SK-N-MC (cell line): ENCODE data around the gene MLST8.

ENCODE experiments used
- DNase-seq: peaks from one replicate; pipeline ENCODE4 v3.0.0-alpha.2; 2011; ENCODE audit warnings: low read depth, low spot score
- H3K27ac ChIP-seq: fragments of 200-600 bp; sonication (generic); 2 replicates; pipeline ENCODE4 v1.5.1; 2016; ENCODE audit warnings: mixed run types
- H3K36me3 ChIP-seq: fragments of 200-600 bp; sonication (generic); 2 replicates; pipeline ENCODE4 v1.6.1; 2017; ENCODE audit warnings: antibody characterized with exemption, low read length, mixed read lengths; ENCODE audit not compliant: insufficient read depth
- H3K4me3 ChIP-seq: fragments of 200-600 bp; sonication (generic); 2 replicates; pipeline ENCODE4 v1.5.1; 2016
- H3K9ac ChIP-seq: fragments of 200-600 bp; sonication (generic); 2 replicates; pipeline ENCODE4 v1.8.0; 2017; ENCODE audit warnings: mixed run types, mixed read lengths; ENCODE audit not compliant: insufficient read length
- H3K9me3 ChIP-seq: fragments of 200-600 bp; sonication (generic); 2 replicates; pipeline ENCODE4 v1.6.1; 2017; ENCODE audit warnings: low read depth, mild to moderate bottlenecking, antibody characterized with exemption, low read length, moderate library complexity, mixed read lengths
- EZH2 ChIP-seq: fragments of 200-600 bp; sonication (generic); IDR thresholded peaks from one replicate; pipeline ENCODE4 v1.6.1; 2017; ENCODE audit warnings: antibody characterized with exemption
- FOXP2 ChIP-seq: optimal IDR thresholded peaks from 2 replicates; pipeline ENCODE3; 2011; ENCODE audit warnings: mild to moderate bottlenecking, moderate library complexity; ENCODE audit not compliant: insufficient read depth; ENCODE audit errors: extremely low read length, control extremely low read depth
- POLR2AphosphoS5 ChIP-seq: IDR thresholded peaks from 2 replicates; pipeline ENCODE4 v1.6.1; 2012; ENCODE audit warnings: mild to moderate bottlenecking, low read depth, low read length, borderline replicate concordance

Gene MLST8

GRCh38 chr16:2207872-2208271 is 2.6 kb downstream of the MLST8 start:
- DNase-seq, result no peak
- Histone ChIP-seq H3K36me3 (peaks cover 25% of the 10 kb centered on the region; the same call in 1 of the 2 replicates), H3K4me3 (no peak overlapping the region), H3K9me3 (no peaks in the 10 kb centered on the region), H3K27ac (no peak overlapping the region), H3K9ac (no peak overlapping the region)
- TF ChIP-seq POLR2AphosphoS5, result no peak
- TF ChIP-seq EZH2, result no peak
- TF ChIP-seq FOXP2, result no peak

GRCh38 chr16:2208308-2208707 is 3.1 kb downstream of the MLST8 start:
- H3K9ac ChIP-seq, result no peak overlapping the region
- peaks cover 25% of the 10 kb centered on the region; the same call in 1 of the 2 replicates for H3K36me3 ChIP-seq
- no peak overlapping the region for H3K4me3 ChIP-seq
- H3K9me3 ChIP-seq, result no peaks in the 10 kb centered on the region
- TF ChIP-seq POLR2AphosphoS5 (no peak), EZH2 (no peak), FOXP2 (no peak)
- DNase-seq, result no peak
- no peak overlapping the region for H3K27ac ChIP-seq

- no peak for DNase-seq
- no peaks in the 10 kb centered on the region for H3K9me3 ChIP-seq
- TF ChIP-seq EZH2, result no peak
- no peak overlapping the region for H3K4me3 ChIP-seq
- H3K27ac ChIP-seq, result no peak overlapping the region
- H3K36me3 ChIP-seq, result peaks cover 25% of the 10 kb centered on the region; the same call in 1 of the 2 replicates
- no peak overlapping the region for H3K9ac ChIP-seq
Observed at GRCh38 chr16:2208772-2209171, 3.5 kb downstream of the MLST8 start.

DNA sequence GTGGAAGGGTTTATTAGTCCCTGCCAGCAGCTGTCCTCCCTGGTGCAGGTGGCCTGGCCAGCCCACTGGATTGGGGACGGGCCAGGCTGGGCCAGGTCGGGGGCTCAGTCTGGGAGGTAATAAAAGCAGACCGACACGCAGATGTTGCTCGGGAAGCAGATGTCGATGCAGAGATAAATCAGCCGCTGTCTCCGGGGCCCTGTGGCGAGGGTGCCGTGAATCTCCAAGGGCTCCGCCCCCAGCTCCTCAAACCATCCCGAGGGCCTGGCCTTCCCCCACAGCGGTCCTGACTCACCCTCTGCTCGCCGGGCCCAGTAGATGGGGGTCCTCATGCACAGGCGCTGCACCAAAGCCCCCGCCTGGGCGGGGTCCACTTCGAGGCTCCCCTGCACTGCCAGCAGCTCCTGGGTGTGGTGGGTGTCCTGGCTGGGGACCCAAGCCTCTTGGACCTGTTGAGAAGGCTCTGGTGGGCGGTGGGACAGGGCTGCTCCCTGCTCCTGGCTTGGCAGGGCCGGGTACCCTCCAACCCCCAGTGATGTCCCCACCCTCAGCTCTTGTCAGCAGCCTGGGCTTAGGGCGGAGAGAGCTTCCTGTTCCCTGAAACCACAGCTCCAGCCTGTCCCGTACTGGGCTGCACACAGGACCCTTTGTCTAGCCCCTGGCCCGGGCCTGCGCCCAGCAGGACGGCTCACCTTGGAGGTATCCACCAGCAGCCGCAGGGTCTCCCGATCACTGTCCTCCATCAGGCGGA is 4.2 kb downstream of the MLST8 start:
- Histone ChIP-seq H3K36me3 (peaks cover 25% of the 10 kb centered on the region; the same call in 1 of the 2 replicates), H3K27ac (no peak overlapping the region), H3K9ac (no peak overlapping the region), H3K4me3 (no peak overlapping the region), H3K9me3 (no peaks in the 10 kb centered on the region)
- DNase-seq, result no peak
- no peak for TF ChIP-seq EZH2
- no peak for TF ChIP-seq POLR2AphosphoS5
- no peak for TF ChIP-seq FOXP2

DNA sequence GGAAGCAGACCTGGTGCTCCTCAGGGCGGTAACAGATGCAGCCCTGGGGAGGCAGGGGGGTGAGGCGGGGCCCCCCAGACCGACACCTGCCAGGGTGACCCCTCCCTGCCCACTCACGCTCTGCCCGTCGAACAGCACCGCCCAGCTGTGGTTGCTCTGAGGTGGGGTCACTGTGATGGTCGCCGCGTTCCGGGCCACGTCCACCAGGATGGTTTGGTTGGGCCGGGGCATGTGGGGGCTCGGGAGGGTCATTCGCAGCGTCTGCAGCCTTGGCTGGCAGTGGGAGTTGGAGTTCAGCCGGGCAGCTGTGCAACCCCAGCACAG is 4.7 kb downstream of the MLST8 start:
- no peak for DNase-seq
- Histone ChIP-seq H3K9me3 (no peaks in the 10 kb centered on the region), H3K27ac (no peak overlapping the region), H3K4me3 (no peak overlapping the region), H3K9ac (no peak overlapping the region), H3K36me3 (peaks cover 25% of the 10 kb centered on the region; the same call in 1 of the 2 replicates)
- TF ChIP-seq EZH2, result no peak
- TF ChIP-seq FOXP2, result no peak
- TF ChIP-seq POLR2AphosphoS5, result no peak

DNA sequence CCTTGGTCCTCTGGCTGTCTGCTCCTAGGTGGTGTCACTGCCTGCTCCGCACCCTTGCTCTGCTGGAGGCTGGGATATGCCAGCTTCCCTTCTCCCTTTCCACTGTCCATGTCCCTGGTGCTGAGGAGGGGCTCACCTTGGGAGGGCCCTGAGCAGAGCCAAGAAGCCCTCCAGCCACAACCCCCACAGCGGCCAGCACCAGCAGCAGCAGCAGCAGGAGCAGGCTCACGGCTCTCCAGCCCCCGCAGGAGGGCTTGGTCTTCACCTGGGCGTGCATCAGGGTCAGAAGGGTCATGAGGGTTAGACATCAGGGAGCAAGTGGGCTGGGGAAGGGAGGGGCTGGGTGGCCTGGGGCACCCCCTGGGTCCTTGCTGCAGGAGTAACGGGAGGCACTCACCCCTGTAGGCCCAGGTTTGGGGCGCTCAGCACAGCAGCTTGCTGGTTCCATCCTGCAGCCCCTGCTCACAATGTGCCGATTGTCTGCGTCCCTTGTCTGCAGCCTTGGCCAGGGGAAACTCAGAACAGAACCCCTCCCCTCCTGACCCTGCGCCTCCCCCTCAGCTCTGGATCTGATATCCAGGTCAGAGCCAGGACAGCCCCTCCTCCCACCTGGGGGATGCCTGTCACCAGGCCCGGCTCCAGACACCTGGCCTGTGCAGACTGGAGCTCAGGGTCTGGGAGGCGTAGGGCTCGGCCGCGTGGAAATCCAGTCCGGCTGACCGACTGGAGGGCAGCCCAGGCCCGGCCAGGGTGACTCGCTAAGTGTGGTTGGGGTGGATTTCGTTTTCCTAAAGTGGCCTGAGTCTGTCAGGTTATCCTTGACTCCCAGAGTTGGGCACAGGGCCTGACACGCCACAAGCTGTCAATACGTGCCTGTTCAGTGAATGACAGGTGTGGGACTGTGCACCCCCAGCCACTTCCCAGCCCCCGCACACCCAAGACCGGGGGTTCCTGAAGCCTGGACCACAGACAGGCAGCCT is 5.4 kb downstream of the MLST8 start, which contains the start of gene BRICD5:
TSS of gene BRICD5 (minus strand) at position 478 of the 980 bp plus-strand sequence. CDS start at position 448, 30 bp downstream.
- Histone ChIP-seq H3K36me3 (peaks cover 25% of the 10 kb centered on the region; the same call in 1 of the 2 replicates), H3K9ac (no peak within 1 kb of the TSS), H3K4me3 (no peak within 1 kb of the TSS), H3K9me3 (no peaks in the 10 kb centered on the region), H3K27ac (no peak within 1 kb of the TSS)
- TF ChIP-seq FOXP2 (no peak), POLR2AphosphoS5 (no peak), EZH2 (no peak)
- no peak for DNase-seq

DNA sequence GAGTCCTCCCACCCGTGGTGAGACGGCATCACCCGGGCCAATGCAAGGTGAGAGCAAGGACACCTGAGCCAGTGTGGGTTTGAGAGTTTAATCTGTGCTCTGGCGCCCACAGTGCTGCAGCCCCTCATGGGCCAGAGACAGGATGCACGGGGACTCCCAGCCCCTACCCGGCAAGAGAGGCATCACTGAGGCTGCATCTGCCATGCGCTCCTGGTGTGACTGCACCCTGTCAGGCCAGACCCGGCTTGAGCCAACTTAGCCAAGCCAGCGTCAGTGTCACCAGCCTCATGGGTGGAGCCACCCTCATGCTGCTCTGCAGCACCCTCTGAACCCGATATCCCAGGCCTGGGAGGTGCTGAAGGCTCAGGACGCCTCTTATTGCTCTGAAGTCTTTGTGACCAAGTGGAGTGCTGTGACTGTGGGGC is 6.7 kb downstream of the MLST8 start:
- H3K36me3 ChIP-seq, result peaks cover 22% of the 10 kb centered on the region; the same call in 1 of the 2 replicates
- no peaks in the 10 kb centered on the region for H3K9me3 ChIP-seq
- H3K9ac ChIP-seq, result no peak overlapping the region
- no peak overlapping the region for H3K4me3 ChIP-seq
- DNase-seq, result no peak
- H3K27ac ChIP-seq, result no peak overlapping the region
- no peak for TF ChIP-seq EZH2

- no peak for DNase-seq
- Histone ChIP-seq H3K27ac (no peak overlapping the region), H3K9ac (peak overlapping the region; percentile 21), H3K36me3 (peaks cover 15% of the 10 kb centered on the region; the same call in 1 of the 2 replicates), H3K9me3 (no peaks in the 10 kb centered on the region), H3K4me3 (peak overlapping the region; percentile 76)
- TF ChIP-seq FOXP2 (no peak), POLR2AphosphoS5 (0 out of 2 replicates have a peak, but pooled peaks have one; percentile 15)
Observed at GRCh38 chr16:2212362-2213324, 7.4 kb downstream of the MLST8 start.
